GM10266 (cell line): ENCODE results near the gene ATXN1.

Source experiments
- DNase-seq: peaks from one replicate; pipeline ENCODE4 v3.0.0; 2012; ENCODE audit errors: extremely low spot score
- TF ChIP-seq, protein P1 (sequence below): IDR thresholded peaks from 2 replicates; pipeline ENCODE4 v1.5.1; 2012; ENCODE audit warnings: mild to moderate bottlenecking, low read depth; ENCODE audit not compliant: control insufficient read depth, insufficient read depth; ENCODE audit errors: missing control alignments

ATXN1 gene

DNA sequence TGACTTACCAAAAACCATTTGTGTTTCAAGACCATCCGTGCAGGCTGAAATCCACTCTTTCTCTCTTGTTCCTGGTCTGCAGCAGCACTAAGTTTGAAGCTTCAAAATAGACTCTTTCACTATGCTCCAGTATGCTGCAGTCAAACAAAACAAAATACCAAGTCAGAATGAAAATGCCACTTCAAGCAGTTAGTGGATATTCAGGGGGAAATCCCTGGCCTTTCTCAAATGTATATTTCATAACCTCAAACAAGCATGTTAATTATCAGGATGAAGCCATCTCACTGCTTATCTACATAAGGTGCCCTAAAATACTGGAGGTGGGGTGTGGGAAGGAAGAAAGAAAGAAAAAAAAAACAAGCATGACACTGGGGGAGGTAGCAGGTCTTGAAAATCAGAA, 103.5 kb downstream of the ATXN1 start:
- TF ChIP-seq, protein P1, sequence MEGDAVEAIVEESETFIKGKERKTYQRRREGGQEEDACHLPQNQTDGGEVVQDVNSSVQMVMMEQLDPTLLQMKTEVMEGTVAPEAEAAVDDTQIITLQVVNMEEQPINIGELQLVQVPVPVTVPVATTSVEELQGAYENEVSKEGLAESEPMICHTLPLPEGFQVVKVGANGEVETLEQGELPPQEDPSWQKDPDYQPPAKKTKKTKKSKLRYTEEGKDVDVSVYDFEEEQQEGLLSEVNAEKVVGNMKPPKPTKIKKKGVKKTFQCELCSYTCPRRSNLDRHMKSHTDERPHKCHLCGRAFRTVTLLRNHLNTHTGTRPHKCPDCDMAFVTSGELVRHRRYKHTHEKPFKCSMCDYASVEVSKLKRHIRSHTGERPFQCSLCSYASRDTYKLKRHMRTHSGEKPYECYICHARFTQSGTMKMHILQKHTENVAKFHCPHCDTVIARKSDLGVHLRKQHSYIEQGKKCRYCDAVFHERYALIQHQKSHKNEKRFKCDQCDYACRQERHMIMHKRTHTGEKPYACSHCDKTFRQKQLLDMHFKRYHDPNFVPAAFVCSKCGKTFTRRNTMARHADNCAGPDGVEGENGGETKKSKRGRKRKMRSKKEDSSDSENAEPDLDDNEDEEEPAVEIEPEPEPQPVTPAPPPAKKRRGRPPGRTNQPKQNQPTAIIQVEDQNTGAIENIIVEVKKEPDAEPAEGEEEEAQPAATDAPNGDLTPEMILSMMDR: no peak
- DNase-seq: peak; percentile 19

DNA sequence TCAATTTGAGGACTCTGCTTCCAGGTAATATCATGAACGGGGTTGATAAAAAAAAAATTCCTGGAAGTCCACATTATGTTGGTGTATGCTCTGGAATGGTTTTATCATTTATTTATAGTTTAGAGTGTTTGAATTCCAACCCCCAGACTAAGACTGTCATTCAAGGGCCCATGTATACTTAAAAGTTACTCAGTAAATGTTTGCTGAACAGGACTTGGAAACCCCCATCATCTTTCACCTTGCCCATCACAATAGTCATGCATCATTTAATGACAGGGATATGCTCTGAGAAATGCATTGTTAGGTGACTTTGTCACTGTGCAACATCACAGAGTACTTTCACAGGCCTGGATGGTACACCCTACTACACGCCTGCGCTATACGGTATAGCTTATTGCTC, 104.8 kb downstream of the ATXN1 start:
- no peak for DNase-seq
- TF ChIP-seq, protein P1: no peak

DNA sequence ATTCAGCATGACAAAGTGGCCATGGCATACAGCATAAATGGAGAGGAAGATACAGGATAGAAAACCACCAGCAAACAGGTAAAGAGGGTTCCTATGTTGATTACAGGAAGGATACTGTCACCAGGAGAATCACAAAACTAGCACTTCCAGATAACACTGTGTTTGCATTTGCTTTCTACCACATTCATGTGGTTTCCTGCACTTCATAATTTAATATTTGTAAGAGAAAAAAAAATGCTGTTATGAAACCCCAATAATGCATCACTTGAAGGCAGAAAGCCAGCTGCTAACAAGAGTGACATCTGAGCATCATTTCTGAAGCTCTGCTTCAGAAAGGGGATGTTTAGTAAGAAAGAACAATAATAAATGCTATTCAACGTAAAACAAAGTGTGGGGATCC, 106.6 kb downstream of the ATXN1 start:
- DNase-seq: no peak
- TF ChIP-seq, protein P1: no peak

DNA sequence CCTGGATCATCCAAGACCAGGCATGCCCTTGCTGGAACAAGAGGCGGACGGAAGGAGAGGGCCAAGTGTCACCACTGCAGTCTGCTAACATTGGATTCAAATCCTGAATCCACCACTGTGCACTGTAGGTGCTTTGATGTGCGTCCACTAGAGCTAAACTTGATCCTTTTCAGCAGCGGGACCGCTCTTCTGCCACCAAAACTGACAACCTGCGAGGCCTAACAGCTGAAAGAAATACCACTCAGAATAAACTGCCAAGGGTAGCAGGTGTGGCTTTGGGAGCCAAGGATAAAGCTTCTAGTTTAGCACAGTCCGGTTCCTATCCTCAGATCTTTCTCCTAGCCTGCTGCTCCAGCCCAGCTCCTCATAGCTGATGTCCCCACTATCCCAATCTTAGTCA, 108.0 kb downstream of the ATXN1 start:
- DNase-seq: no peak
- TF ChIP-seq, protein P1: no peak

DNA sequence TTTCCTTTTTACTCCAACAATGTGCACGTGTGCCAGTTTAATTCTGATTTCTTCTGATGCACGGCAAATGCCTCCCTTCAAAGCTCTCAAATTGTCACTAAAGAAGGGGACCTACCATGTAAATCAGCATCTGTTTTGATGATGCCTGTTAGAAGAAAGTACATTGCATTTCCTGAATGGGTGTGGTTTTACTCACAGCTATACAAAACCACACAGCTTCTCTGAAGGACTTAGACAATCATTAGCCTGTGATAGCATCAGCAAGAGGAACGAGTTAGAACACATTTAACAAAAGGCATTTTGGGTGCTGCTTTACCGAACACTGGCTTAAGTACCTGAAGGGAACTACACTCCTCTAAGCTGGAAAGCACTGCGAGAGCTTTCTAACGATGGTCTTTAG, 109.4 kb downstream of the ATXN1 start:
- TF ChIP-seq, protein P1: no peak
- no peak for DNase-seq

DNA sequence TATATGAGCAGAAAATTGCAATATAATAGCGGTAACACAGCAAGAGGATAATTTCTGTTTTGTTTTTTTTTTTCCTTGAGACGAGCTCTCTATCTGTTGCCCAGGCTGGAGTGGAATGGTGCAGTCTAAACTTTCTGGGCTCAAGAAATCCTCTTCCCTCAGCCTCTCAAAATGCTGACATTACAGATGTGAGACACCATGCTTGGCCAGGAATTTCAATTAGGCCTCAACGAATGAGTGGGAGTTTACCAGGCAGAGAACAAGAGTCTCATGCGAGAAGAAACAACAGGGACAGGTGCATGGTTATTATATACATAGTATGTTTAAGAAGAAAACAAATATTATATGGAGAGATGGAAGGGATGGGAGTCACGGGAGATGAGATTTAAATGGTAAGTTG, 111.4 kb downstream of the ATXN1 start:
- DNase-seq: no peak
- TF ChIP-seq, protein P1: no peak

DNA sequence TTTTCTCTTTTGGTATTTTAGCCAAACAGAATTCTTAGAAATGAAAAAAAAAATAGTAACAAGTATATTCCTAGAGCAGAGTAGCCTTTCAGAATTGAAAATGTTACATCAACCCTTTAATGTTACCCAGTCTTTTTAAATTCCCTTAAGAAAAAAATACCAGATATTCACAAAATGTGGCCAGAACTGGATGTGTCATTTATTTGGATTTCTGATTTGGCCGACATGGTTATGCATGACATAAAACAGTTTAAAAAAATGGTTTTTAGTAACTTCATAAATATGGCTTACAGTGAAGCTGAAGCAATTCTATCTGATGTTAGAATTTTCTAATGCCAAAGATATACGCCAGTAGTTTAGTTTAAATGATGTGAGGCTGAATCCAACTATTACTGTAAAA, 112.0 kb downstream of the ATXN1 start:
- no peak for DNase-seq
- TF ChIP-seq, protein P1: no peak

DNA sequence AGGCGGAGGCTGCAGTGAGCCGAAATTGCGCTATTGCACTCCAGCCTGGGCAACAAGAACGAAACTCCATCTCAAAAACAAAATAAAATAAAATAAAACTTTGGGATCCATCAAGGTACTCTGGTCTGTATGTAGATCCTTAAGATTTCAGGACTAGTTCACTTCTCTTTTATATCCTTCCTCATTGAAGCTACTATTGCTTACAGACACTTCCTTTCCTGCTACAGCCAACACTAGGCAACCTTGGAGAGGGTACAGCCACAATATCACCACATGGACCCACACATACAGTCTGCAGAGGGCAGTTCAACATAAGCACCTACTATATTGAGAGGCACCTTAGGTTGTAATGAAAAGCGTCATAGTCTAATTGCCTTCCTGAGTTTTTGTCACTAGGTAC, 113.3 kb downstream of the ATXN1 start:
- DNase-seq: no peak
- TF ChIP-seq, protein P1: no peak
